Measurements from ENCODE around the gene LRRC56. TPM values are rescaled to one million over a fixed set of nuclear protein-coding genes. Genes with fewer than 3 reads are reported as not detected.

Gene LRRC56
- total and polyA plus RNA-seq, 2 of the 13 experiments (the other 11 are each of a cell fraction or from before 2014, with no cell fraction given): 0.11 to 0.29 TPM

- 0 out of 2 replicates have a peak, but pooled peaks have one; percentile 67 for TF ChIP-seq HNF1B (CRISPR knock-in tag; IDR thresholded peaks at IDR 0.05)
- peak; percentile 63; the same call in 1 of the 2 replicates for TF ChIP-seq DNMT1 (CRISPR knock-in tag; IDR thresholded peaks at IDR 0.05)
- TF ChIP-seq GABPA (IDR thresholded peaks at IDR 0.05; ENCODE audit: low read depth, low read length): no peak
- peak; percentile 40; the same call in 1 of the 2 replicates for TF ChIP-seq GABPA (CRISPR knock-in tag; IDR thresholded peaks at IDR 0.05; ENCODE audit: low read depth)
- TF ChIP-seq SIX4 (CRISPR knock-in tag; IDR thresholded peaks at IDR 0.05): 0 out of 2 replicates have a peak, but pooled peaks have one; percentile 30
- peak; percentile 77 for TF ChIP-seq ELF1 (CRISPR knock-in tag; IDR thresholded peaks at IDR 0.05)
- peak; percentile 23; the same call in 1 of the 2 replicates for TF ChIP-seq ZFP1 (CRISPR knock-in tag; IDR thresholded peaks at IDR 0.05)
- 0 out of 2 replicates have a peak, but pooled peaks have one; percentile 32 for TF ChIP-seq PAXIP1 (CRISPR knock-in tag; conservative IDR thresholded peaks at IDR 0.05)
- TF ChIP-seq NRL (CRISPR knock-in tag; IDR thresholded peaks at IDR 0.05; ENCODE audit: borderline replicate concordance): peak; percentile 54; the same call in 1 of the 2 replicates
- TF ChIP-seq CTCF (CRISPR knock-in tag; IDR thresholded peaks at IDR 0.05): 0 out of 2 replicates have a peak, but pooled peaks have one; percentile 26
- peak; percentile 84; the same call in 1 of the 2 replicates for TF ChIP-seq ZNF468 (CRISPR knock-in tag; IDR thresholded peaks at IDR 0.05)
- no peak for TF ChIP-seq ZNF362 (CRISPR knock-in tag; IDR thresholded peaks at IDR 0.05; ENCODE audit: borderline replicate concordance)
- TF ChIP-seq MXI1 (IDR thresholded peaks at IDR 0.05; ENCODE audit: borderline replicate concordance, low read depth, low read length): peak; percentile 96
- peak; percentile 82 for TF ChIP-seq MYC (CRISPR knock-in tag; IDR thresholded peaks at IDR 0.05; ENCODE audit: borderline replicate concordance)
- TF ChIP-seq ZNF691 (CRISPR knock-in tag; IDR thresholded peaks at IDR 0.05; ENCODE audit: borderline replicate concordance, low read depth): 0 out of 2 replicates have a peak, but pooled peaks have one; percentile 6
- no peak for TF ChIP-seq ZNF12 (CRISPR knock-in tag; IDR thresholded peaks at IDR 0.05)
- TF ChIP-seq ZNF616 (CRISPR knock-in tag; IDR thresholded peaks at IDR 0.05; ENCODE audit: low read depth): 0 out of 2 replicates have a peak, but pooled peaks have one; percentile 56
- 0 out of 2 replicates have a peak, but pooled peaks have one; percentile 38 for TF ChIP-seq ZNF678 (CRISPR knock-in tag; IDR thresholded peaks at IDR 0.05)
These were observed at the start of gene LRRC56 (continued) for GRCh38 chr11:536841-537621.
